Mesenteric fat pad (tissue), 1 donor: ENCODE results near the gene PELI1. TPM values are rescaled to one million over a fixed set of nuclear protein-coding genes. Genes with fewer than 3 reads are reported as not detected.

ENCODE experiments used
- DNase-seq: peaks from one replicate; pipeline ENCODE4 v3.0.0-alpha.2; 2020; ENCODE audit warnings: low spot score
- total RNA-seq: library from RNA; stranded (reverse); fragmentation: NEBNext Ultra II Directional; extraction: Animal tissue kit (Norgen Biotek cat#: 25700); gene quantifications from one replicate; pipeline ENCODE4 v1.2.1, GENCODE V29; 2021
- donor health status: DM: yes; HTN: yes; CAD: no.

PELI1 gene
- total RNA-seq, 1 donor from 2014 or later, result 47.4 TPM

GRCh38 chr2:64157792-64158191, 13.6 kb upstream of the PELI1 start:
- no peak for DNase-seq

- DNase-seq, result no peak
These were observed 9.6 kb upstream of the PELI1 start for GRCh38 chr2:64153811-64154210.

GRCh38 chr2:64151476-64151875, 7.3 kb upstream of the PELI1 start:
- no peak for DNase-seq

GRCh38 chr2:64145714-64146113, 1.5 kb upstream of the PELI1 start:
- no peak for DNase-seq

GRCh38 chr2:64145119-64145518, 899 bp upstream of the PELI1 start:
- no peak for DNase-seq

- DNase-seq, result no peak
These were observed 807 bp downstream of the PELI1 start for GRCh38 chr2:64143169-64144056.

- DNase-seq, result no peak
These were observed 1.5 kb downstream of the PELI1 start for GRCh38 chr2:64142741-64143168.

GRCh38 chr2:64141674-64142405, 2.4 kb downstream of the PELI1 start:
- DNase-seq, result no peak

GRCh38 chr2:64140665-64141200, 3.5 kb downstream of the PELI1 start:
- no peak for DNase-seq

GRCh38 chr2:64139956-64140355, 4.3 kb downstream of the PELI1 start:
- no peak for DNase-seq

- no peak for DNase-seq
These were observed 6.2 kb downstream of the PELI1 start for GRCh38 chr2:64137996-64138395.

- no peak for DNase-seq
These were observed 6.7 kb downstream of the PELI1 start for GRCh38 chr2:64137567-64137966.

GRCh38 chr2:64135421-64135820, 8.8 kb downstream of the PELI1 start:
- DNase-seq, result no peak

- DNase-seq, result no peak
These were observed 9.4 kb downstream of the PELI1 start for GRCh38 chr2:64134813-64135212.

GRCh38 chr2:64133828-64134227, 10.4 kb downstream of the PELI1 start:
- no peak for DNase-seq

- no peak for DNase-seq
These were observed 10.9 kb downstream of the PELI1 start for GRCh38 chr2:64133354-64133753.

- no peak for DNase-seq
These were observed 13.9 kb downstream of the PELI1 start for GRCh38 chr2:64130333-64130732.

GRCh38 chr2:64128943-64129391, 15.3 kb downstream of the PELI1 start:
- DNase-seq, result no peak

- DNase-seq, result no peak
These were observed 15.8 kb downstream of the PELI1 start for GRCh38 chr2:64128406-64128805.

- DNase-seq, result no peak
These were observed 17.1 kb downstream of the PELI1 start for GRCh38 chr2:64127119-64127518.

- no peak for DNase-seq
These were observed 17.6 kb downstream of the PELI1 start for GRCh38 chr2:64126601-64127000.

- no peak for DNase-seq
These were observed 19.6 kb downstream of the PELI1 start for GRCh38 chr2:64124571-64124970.
